ENCODE results near the gene ATP8B4.

Gene ATP8B4

GRCh38 chr15:49901996-49902684, 216.9 kb downstream of the ATP8B4 start:
- peak; percentile 55 for TF ChIP-seq CTCF (IDR thresholded peaks at IDR 0.05)

- no peak for TF ChIP-seq CTCF (IDR thresholded peaks at IDR 0.05)
Observed at GRCh38 chr15:49901321-49901720, 217.7 kb downstream of the ATP8B4 start.

GRCh38 chr15:49900903-49901235, 218.2 kb downstream of the ATP8B4 start:
- TF ChIP-seq CTCF (IDR thresholded peaks at IDR 0.05), result no peak

- no peak for TF ChIP-seq CTCF (IDR thresholded peaks at IDR 0.05)
Observed at GRCh38 chr15:49900006-49900902, 218.8 kb downstream of the ATP8B4 start.

- TF ChIP-seq CTCF (IDR thresholded peaks at IDR 0.05), result no peak
Observed at GRCh38 chr15:49898575-49899283, 220.3 kb downstream of the ATP8B4 start.

GRCh38 chr15:49898097-49898496, 220.9 kb downstream of the ATP8B4 start:
- no peak for TF ChIP-seq CTCF (IDR thresholded peaks at IDR 0.05)

- no peak for TF ChIP-seq CTCF (IDR thresholded peaks at IDR 0.05)
Observed at GRCh38 chr15:49895347-49896223, 223.4 kb downstream of the ATP8B4 start.
